CD4-positive, alpha-beta T cell (primary cell): ENCODE measurements around the gene CTNNA3. TPM values are rescaled to one million over a fixed set of nuclear protein-coding genes. Genes with fewer than 3 reads are reported as not detected.

ENCODE experiments used
- ATAC-seq: fragments of 200-7000 bp; cut with Tn5 transposase; one replicate; pipeline ENCODE4 v1.10.0; 2022; ENCODE audit warnings: mild to moderate bottlenecking; ENCODE audit not compliant: poor library complexity
- CTCF ChIA-PET: fragments of 350-600 bp; sonication (Branson Sonifier 250); formaldehyde crosslinking; loops from one replicate; lab custom pipeline; 2021; ENCODE audit warnings: antibody characterized with exemption, inconsistent platforms; lab: Charles Lee
- POLR2A ChIA-PET: fragments of 350-600 bp; sonication (Branson Sonifier 250); formaldehyde crosslinking; loops from one replicate; lab custom pipeline; 2021; ENCODE audit warnings: antibody characterized with exemption, inconsistent platforms; lab: Charles Lee
- DNase-seq, 14 experiments: peaks; one replicate each; pipeline ENCODE4 v3.0.0-alpha.2; 2013 to 2020; ENCODE audit warnings: mixed read lengths in 2 of 14
- H3K27ac ChIP-seq, 2 donors: one replicate each; pipeline versions ENCODE4 v1.5.1 to v1.7.0; 2013; ENCODE audit warnings: low read length in 2 of 2, low read depth in 1 of 2, mild to moderate bottlenecking in 1 of 2
- H3K27me3 ChIP-seq, 2 experiments: 1 replicate in 1 of 2; 2 replicates in 1 of 2; pipeline versions ENCODE4 v1.6.1 to v1.7.0; 2013; ENCODE audit warnings: low read length in 2 of 2, control low read depth in 1 of 2, mild to moderate bottlenecking in 1 of 2, moderate library complexity in 1 of 2; ENCODE audit not compliant: insufficient read depth in 2 of 2, control insufficient read depth in 1 of 2
- H3K36me3 ChIP-seq: one replicate; pipeline ENCODE4 v1.6.1; 2013; ENCODE audit warnings: low read length, control low read depth; ENCODE audit not compliant: insufficient read depth
- H3K4me1 ChIP-seq: one replicate; pipeline ENCODE4 v1.6.1; 2013; ENCODE audit warnings: low read length, control low read depth; ENCODE audit not compliant: insufficient read depth
- H3K4me3 ChIP-seq: one replicate; pipeline ENCODE4 v1.5.1; 2013; ENCODE audit warnings: mild to moderate bottlenecking, low read length, moderate library complexity
- H3K9me3 ChIP-seq, 2 experiments: 1 replicate in 1 of 2; 2 replicates in 1 of 2; pipeline versions ENCODE4 v1.6.1 to v1.7.0; 2013; ENCODE audit warnings: low read length in 2 of 2, mild to moderate bottlenecking in 2 of 2, control low read depth in 1 of 2, moderate library complexity in 1 of 2; ENCODE audit not compliant: control insufficient read depth in 1 of 2, insufficient read depth in 1 of 2
- H3K27ac Mint-ChIP-seq: one replicate; pipeline ENCODE4 v1.8.0; 2020; ENCODE audit warnings: mixed read lengths
- H3K27me3 Mint-ChIP-seq: one replicate; pipeline ENCODE4 v1.8.0; 2021; ENCODE audit warnings: mixed read lengths
- H3K36me3 Mint-ChIP-seq: one replicate; pipeline ENCODE4 v1.8.0; 2021; ENCODE audit warnings: low read depth, mixed read lengths
- H3K4me1 Mint-ChIP-seq: one replicate; pipeline ENCODE4 v1.8.0; 2021; ENCODE audit warnings: low read depth, mixed read lengths
- H3K4me3 Mint-ChIP-seq: one replicate; pipeline ENCODE4 v1.8.0; 2020; ENCODE audit warnings: mild to moderate bottlenecking, mixed read lengths
- H3K9me3 Mint-ChIP-seq: one replicate; pipeline ENCODE4 v1.8.0; 2020; ENCODE audit warnings: mixed read lengths
- CTCF ChIP-seq: fragments of 200-600 bp; IDR thresholded peaks from one replicate; pipeline ENCODE4 v1.8.0; 2022; ENCODE audit warnings: antibody characterized with exemption, mild to moderate bottlenecking
- intact Hi-C, 2 experiments: fragments of 100-400 bp; cut with DNase I in 1 of 2; cut with micrococcal nuclease in 1 of 2; formaldehyde crosslinking; loops; one replicate each; pipeline versions ENCODE4 v1.15.1 to v1.9.0; 2023 to 2025; cut with DNase I, micrococcal nuclease
- total RNA-seq, 174 experiments: library from RNA in 2 of 174; stranded (reverse) in 2 of 174; gene quantifications; one replicate each; pipeline ENCODE4 v1.2.3 and lab custom pipeline; 2021 to 2026

CTNNA3 gene
- total RNA-seq, 2 experiments from 2014 or later = 0.80 TPM; not detected in 1

- Histone ChIP-seq H3K9me3 (no peaks in the 10 kb centered on the region), H3K27me3 (no peaks in the 10 kb centered on the region), H3K36me3 (no peaks in the 10 kb centered on the region), H3K27ac (no peak overlapping the region), H3K4me1 (no peaks in the 10 kb centered on the region), H3K4me3 (no peak overlapping the region)
- H3K4me3 Mint-ChIP-seq = no peak overlapping the region
- TF ChIP-seq CTCF = no peak
- H3K9me3 Mint-ChIP-seq = no peaks in the 10 kb centered on the region
- intact Hi-C loops = no loop called here
- ChIA-PET POLR2A (no interaction called here), CTCF (no interaction called here)
- H3K36me3 Mint-ChIP-seq = no peaks in the 10 kb centered on the region
- H3K4me1 Mint-ChIP-seq = no peaks in the 10 kb centered on the region
- no peaks in the 10 kb centered on the region for H3K27me3 Mint-ChIP-seq
- DNase-seq (no peak), ATAC-seq (no peak)
- no peak overlapping the region for H3K27ac Mint-ChIP-seq
These were observed 619.9 kb downstream of the CTNNA3 start for GRCh38 chr10:67076144-67076543.

- Mint-ChIP-seq H3K4me3 (no peak overlapping the region), H3K4me1 (no peaks in the 10 kb centered on the region), H3K36me3 (no peaks in the 10 kb centered on the region), H3K27me3 (no peaks in the 10 kb centered on the region), H3K9me3 (no peaks in the 10 kb centered on the region), H3K27ac (no peak overlapping the region)
- no peaks in the 10 kb centered on the region for H3K9me3 ChIP-seq
- ChIA-PET POLR2A (no interaction called here), CTCF (no interaction called here)
- intact Hi-C loops = no loop called here
- H3K27me3 ChIP-seq = no peaks in the 10 kb centered on the region
- H3K4me3 ChIP-seq = no peak overlapping the region
- no peaks in the 10 kb centered on the region for H3K36me3 ChIP-seq
- DNase-seq (no peak), ATAC-seq (no peak)
- no peak overlapping the region for H3K27ac ChIP-seq
- no peak for TF ChIP-seq CTCF
- H3K4me1 ChIP-seq = no peaks in the 10 kb centered on the region
These were observed 620.5 kb downstream of the CTNNA3 start for GRCh38 chr10:67075491-67075971.

- Mint-ChIP-seq H3K27me3 (no peaks in the 10 kb centered on the region), H3K4me3 (no peak overlapping the region), H3K9me3 (no peaks in the 10 kb centered on the region), H3K27ac (no peak overlapping the region), H3K36me3 (no peaks in the 10 kb centered on the region), H3K4me1 (no peaks in the 10 kb centered on the region)
- Histone ChIP-seq H3K36me3 (no peaks in the 10 kb centered on the region), H3K27ac (no peak overlapping the region), H3K4me3 (no peak overlapping the region), H3K4me1 (no peaks in the 10 kb centered on the region), H3K9me3 (no peaks in the 10 kb centered on the region), H3K27me3 (no peaks in the 10 kb centered on the region)
- ChIA-PET POLR2A (no interaction called here), CTCF (no interaction called here)
- DNase-seq (no peak), ATAC-seq (no peak)
- TF ChIP-seq CTCF = no peak
- intact Hi-C loops = no loop called here
These were observed 623.3 kb downstream of the CTNNA3 start for GRCh38 chr10:67072654-67073053.
